ENCODE measurements around the gene ANLN.

ANLN gene

DNA sequence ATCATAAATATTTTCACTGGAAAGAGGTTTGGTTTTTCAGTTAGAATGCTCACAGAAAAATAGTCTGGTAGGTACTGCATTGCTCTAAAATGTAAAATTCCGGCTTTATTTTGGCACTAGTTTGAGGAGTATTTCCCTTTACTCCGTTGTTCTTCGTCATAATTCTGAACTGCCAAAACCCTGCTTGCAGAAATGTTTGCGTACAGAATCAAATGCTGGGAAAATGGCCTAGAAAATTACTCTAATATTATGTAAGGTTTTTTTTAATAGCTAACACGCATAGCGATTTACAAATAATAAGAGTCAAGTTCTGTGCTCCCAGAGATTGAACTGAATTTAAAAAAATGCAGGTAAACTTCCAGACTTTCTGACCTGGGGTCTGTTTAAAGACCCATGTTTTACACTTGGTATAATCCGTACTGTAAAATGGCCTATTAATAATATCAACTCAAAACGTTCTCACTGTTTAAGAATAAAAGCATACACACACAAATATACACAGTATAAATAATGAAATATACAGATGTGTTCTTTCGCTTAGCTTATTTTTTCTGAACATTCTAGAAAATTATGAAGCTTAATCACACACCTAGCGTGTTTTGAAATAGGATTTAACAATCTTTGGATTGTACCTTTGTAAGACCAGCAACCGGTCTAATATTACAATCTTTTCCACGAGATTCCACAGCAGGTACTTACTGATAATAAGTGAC is 23.5 kb upstream of the ANLN start:
- no peak for TF ChIP-seq SIN3A (IDR thresholded peaks at IDR 0.05; ENCODE audit: borderline replicate concordance, insufficient read depth, low read length)
- no peak for TF ChIP-seq FOXP2 (optimal IDR thresholded peaks at IDR 0.05; ENCODE audit: borderline replicate concordance, extremely low read depth, extremely low read length, insufficient read depth)
- no peak for TF ChIP-seq POLR2AphosphoS5 (IDR thresholded peaks at IDR 0.05; ENCODE audit: low read depth, low read length)
- TF ChIP-seq TAF1 (IDR thresholded peaks at IDR 0.05; ENCODE audit: borderline replicate concordance, insufficient read depth, low read length) = no peak
- TF ChIP-seq, protein P1, sequence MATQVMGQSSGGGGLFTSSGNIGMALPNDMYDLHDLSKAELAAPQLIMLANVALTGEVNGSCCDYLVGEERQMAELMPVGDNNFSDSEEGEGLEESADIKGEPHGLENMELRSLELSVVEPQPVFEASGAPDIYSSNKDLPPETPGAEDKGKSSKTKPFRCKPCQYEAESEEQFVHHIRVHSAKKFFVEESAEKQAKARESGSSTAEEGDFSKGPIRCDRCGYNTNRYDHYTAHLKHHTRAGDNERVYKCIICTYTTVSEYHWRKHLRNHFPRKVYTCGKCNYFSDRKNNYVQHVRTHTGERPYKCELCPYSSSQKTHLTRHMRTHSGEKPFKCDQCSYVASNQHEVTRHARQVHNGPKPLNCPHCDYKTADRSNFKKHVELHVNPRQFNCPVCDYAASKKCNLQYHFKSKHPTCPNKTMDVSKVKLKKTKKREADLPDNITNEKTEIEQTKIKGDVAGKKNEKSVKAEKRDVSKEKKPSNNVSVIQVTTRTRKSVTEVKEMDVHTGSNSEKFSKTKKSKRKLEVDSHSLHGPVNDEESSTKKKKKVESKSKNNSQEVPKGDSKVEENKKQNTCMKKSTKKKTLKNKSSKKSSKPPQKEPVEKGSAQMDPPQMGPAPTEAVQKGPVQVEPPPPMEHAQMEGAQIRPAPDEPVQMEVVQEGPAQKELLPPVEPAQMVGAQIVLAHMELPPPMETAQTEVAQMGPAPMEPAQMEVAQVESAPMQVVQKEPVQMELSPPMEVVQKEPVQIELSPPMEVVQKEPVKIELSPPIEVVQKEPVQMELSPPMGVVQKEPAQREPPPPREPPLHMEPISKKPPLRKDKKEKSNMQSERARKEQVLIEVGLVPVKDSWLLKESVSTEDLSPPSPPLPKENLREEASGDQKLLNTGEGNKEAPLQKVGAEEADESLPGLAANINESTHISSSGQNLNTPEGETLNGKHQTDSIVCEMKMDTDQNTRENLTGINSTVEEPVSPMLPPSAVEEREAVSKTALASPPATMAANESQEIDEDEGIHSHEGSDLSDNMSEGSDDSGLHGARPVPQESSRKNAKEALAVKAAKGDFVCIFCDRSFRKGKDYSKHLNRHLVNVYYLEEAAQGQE (IDR thresholded peaks at IDR 0.05; ENCODE audit: insufficient read depth in 1 of 2, low read depth in 2 of 2, low read length in 2 of 2) = no peak

DNA sequence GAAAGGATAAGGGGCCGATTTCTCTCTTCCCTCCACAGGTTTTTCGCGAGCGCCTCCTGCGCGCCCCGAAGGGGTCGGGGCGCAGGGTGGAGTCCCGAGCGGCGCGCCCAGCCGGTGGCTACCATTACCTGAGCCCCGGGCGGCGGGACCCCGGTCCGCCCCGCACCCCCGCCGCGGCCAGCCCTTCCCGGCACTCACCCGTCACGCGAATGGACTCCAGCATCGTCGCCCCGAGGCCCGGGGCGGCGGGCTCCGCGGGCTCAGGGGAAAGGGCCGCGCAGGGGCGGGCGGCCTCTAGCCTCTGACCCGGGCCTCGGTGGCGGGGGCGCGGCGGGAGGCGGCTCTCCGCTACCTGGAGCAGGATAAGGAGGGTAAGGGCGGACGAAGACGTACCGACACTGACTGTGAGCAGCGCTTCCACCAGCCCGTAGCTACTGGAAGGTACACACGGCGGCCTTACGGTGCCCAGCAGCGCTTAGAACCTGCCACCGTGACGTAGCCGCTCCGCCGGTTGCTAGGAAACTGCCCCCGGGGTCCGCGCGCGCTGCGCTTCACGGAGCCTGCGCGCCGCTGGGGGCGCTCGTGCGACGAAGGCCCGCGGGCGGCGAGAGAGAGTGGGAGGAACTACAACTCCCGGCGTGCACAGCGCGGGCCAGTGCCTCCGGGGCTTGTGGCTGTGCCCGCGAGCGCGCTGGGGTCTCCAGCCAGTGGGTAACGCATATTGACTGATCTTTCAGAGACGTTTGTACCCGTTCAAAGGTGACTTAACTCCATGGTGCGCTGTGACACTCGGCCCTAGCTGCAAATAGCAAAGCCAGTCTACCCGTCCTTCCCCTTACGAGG is 22.7 kb upstream of the ANLN start:
- TF ChIP-seq, protein P1 (IDR thresholded peaks at IDR 0.05; ENCODE audit: insufficient read depth in 1 of 2, low read depth in 2 of 2, low read length in 2 of 2) = no peak
- TF ChIP-seq FOXP2 (optimal IDR thresholded peaks at IDR 0.05; ENCODE audit: borderline replicate concordance, extremely low read depth, extremely low read length, insufficient read depth) = peak; percentile 82

DNA sequence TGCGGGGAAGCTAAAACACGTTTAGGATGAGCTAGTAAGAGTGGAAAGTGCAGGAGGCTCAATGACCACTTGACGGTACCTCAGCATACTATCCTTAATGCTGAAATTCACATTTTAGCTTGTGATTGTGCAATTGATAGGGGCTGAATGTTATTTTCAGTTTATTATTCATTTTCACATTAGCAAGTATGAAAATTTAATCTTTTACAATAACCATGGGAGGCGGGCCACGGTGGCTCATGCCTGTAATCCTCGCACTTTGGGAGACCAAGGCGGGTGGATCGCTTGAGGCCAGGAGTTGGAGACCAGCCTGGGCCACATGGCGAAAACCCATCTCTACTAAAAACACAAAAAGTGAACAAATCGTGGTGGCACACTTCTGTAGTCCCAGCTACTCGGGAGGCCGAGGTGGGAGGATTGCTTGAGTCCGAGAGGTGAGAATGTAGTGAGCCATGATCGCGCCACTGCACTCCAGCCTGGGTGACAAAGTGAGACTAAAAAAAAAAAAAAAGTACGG is 22.0 kb upstream of the ANLN start:
- TF ChIP-seq FOXP2 (optimal IDR thresholded peaks at IDR 0.05; ENCODE audit: borderline replicate concordance, extremely low read depth, extremely low read length, insufficient read depth) = no peak
- no peak for TF ChIP-seq TAF1 (IDR thresholded peaks at IDR 0.05; ENCODE audit: borderline replicate concordance, insufficient read depth, low read length)
- TF ChIP-seq, protein P1 (IDR thresholded peaks at IDR 0.05; ENCODE audit: insufficient read depth in 1 of 2, low read depth in 2 of 2, low read length in 2 of 2) = no peak
- TF ChIP-seq SIN3A (IDR thresholded peaks at IDR 0.05; ENCODE audit: borderline replicate concordance, insufficient read depth, low read length) = no peak
- no peak for TF ChIP-seq POLR2AphosphoS5 (IDR thresholded peaks at IDR 0.05; ENCODE audit: low read depth, low read length)

DNA sequence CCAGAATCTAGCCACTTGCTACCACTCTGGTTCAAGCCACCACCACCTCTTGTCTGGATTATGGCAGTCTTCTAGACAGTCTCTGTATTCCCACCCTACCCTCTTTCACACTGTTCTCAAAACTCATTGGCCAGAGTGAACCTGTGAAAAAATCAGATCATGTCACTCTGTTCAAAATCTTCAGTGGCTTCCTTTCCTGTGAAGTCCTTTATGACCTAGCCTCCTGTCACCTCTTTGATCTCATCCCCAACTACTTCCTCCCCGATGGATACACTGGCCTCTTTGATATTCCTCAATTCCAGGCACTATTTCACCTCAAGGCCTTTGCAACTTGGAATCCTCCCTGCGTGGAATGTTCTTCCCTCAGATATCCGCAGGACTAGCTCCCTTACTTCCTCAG is 21.2 kb upstream of the ANLN start:
- TF ChIP-seq TAF1 (IDR thresholded peaks at IDR 0.05; ENCODE audit: borderline replicate concordance, insufficient read depth, low read length) (no peak), FOXP2 (optimal IDR thresholded peaks at IDR 0.05; ENCODE audit: borderline replicate concordance, extremely low read depth, extremely low read length, insufficient read depth) (no peak), POLR2AphosphoS5 (IDR thresholded peaks at IDR 0.05; ENCODE audit: low read depth, low read length) (no peak), SIN3A (IDR thresholded peaks at IDR 0.05; ENCODE audit: borderline replicate concordance, insufficient read depth, low read length) (no peak)
- TF ChIP-seq, protein P1 (IDR thresholded peaks at IDR 0.05; ENCODE audit: insufficient read depth in 1 of 2, low read depth in 2 of 2, low read length in 2 of 2) = no peak
